Activated CD4-positive, alpha-beta T cell treated with anti-CD3 and anti-CD28 coated beads for 36 hours (primary cell): ENCODE measurements around the gene RIC1. TPM values are rescaled to one million over a fixed set of nuclear protein-coding genes. Genes with fewer than 3 reads are reported as not detected.

Experiments
- ATAC-seq: fragments of 200-7000 bp; cut with Tn5 transposase; one replicate; pipeline ENCODE4 v1.10.0; 2021; ENCODE audit warnings: mild to moderate bottlenecking, moderate library complexity
- CTCF ChIA-PET: fragments of 350-600 bp; sonication (Branson Sonifier 250); formaldehyde crosslinking; loops from one replicate; lab custom pipeline; 2021; ENCODE audit warnings: antibody characterized with exemption; lab: Charles Lee
- POLR2A ChIA-PET: fragments of 350-600 bp; sonication (Branson Sonifier 250); formaldehyde crosslinking; loops from one replicate; lab custom pipeline; 2021; ENCODE audit warnings: antibody characterized with exemption, inconsistent platforms; lab: Charles Lee
- DNase-seq: peaks from one replicate; pipeline ENCODE4 v3.0.0-alpha.2; 2020
- H3K27ac Mint-ChIP-seq: one replicate; pipeline ENCODE4 v1.8.0; 2021; ENCODE audit warnings: mixed read lengths
- H3K27me3 Mint-ChIP-seq: one replicate; pipeline ENCODE4 v1.8.0; 2021; ENCODE audit warnings: mixed read lengths
- H3K36me3 Mint-ChIP-seq: one replicate; pipeline ENCODE4 v1.8.0; 2021; ENCODE audit warnings: low read depth, mixed read lengths
- H3K4me1 Mint-ChIP-seq: one replicate; pipeline ENCODE4 v1.8.0; 2021; ENCODE audit warnings: mixed read lengths
- H3K4me3 Mint-ChIP-seq: one replicate; pipeline ENCODE4 v1.8.0; 2021; ENCODE audit warnings: mild to moderate bottlenecking, moderate library complexity, mixed read lengths
- H3K9me3 Mint-ChIP-seq: one replicate; pipeline ENCODE4 v1.8.0; 2021; ENCODE audit warnings: low read depth, mixed read lengths
- intact Hi-C, 2 experiments: fragments of 100-400 bp; cut with DNase I in 1 of 2; cut with micrococcal nuclease in 1 of 2; formaldehyde crosslinking; loops; one replicate each; pipeline versions ENCODE4 v1.14.2 to v1.15.1; 2022 to 2024; cut with DNase I, micrococcal nuclease
- total RNA-seq, 2 experiments: library from RNA; stranded (reverse); gene quantifications; one replicate each; pipeline ENCODE4 v1.2.3, GENCODE V29; 2021

Gene RIC1
- total RNA-seq, 2 experiments from 2014 or later = 13.6 to 17.1 TPM

- H3K27ac Mint-ChIP-seq = no peak overlapping the region
- H3K4me1 Mint-ChIP-seq = peaks cover 30% of the 10 kb centered on the region
- ChIA-PET CTCF (no interaction called here), POLR2A (no interaction called here)
- H3K4me3 Mint-ChIP-seq = no peak overlapping the region
- no peaks in the 10 kb centered on the region for H3K9me3 Mint-ChIP-seq
- H3K27me3 Mint-ChIP-seq = no peaks in the 10 kb centered on the region
- H3K36me3 Mint-ChIP-seq = no peaks in the 10 kb centered on the region
- ATAC-seq = no peak
- no peak for DNase-seq
- intact Hi-C loops = loop anchor here (5.0 to 10.0 kb wide), 2 partner anchors 607 to 609 kb away; partner anchors contain the start of gene JAK2 (in 2 of the 2)
These were observed 35.0 kb upstream of the RIC1 start for GRCh38 chr9:5593904-5594303.

GRCh38 chr9:5596173-5596572 lies 32.7 kb upstream of the RIC1 start:
- ChIA-PET POLR2A (interaction anchor here (1.2 kb wide), 1 partner anchor 12 kb away, joined by 5 read pairs; no protein-coding TSS in a partner anchor), CTCF (interaction anchor here (1.2 to 1.9 kb wide), 7 partner anchors 13 to 837 kb away, joined by 3 to 5 read pairs (median 4); partner anchors contain the start of genes CD274 and PLGRKT)
- no peak for ATAC-seq
- H3K4me1 Mint-ChIP-seq = peaks cover 30% of the 10 kb centered on the region
- no peaks in the 10 kb centered on the region for H3K9me3 Mint-ChIP-seq
- intact Hi-C loops = loop anchor here in 1 of 2 experiments (10.0 kb wide), 1 partner anchor 611 kb away; the partner anchor contains the start of gene JAK2
- no peak overlapping the region for H3K27ac Mint-ChIP-seq
- H3K4me3 Mint-ChIP-seq = no peak overlapping the region
- H3K36me3 Mint-ChIP-seq = no peaks in the 10 kb centered on the region
- H3K27me3 Mint-ChIP-seq = no peaks in the 10 kb centered on the region
- DNase-seq = no peak

- ATAC-seq (peak; percentile 88), DNase-seq (no peak)
- Mint-ChIP-seq H3K27ac (peak overlapping the region; percentile 55), H3K9me3 (no peaks in the 10 kb centered on the region), H3K4me1 (peaks cover 28% of the 10 kb centered on the region), H3K36me3 (no peaks in the 10 kb centered on the region), H3K27me3 (no peaks in the 10 kb centered on the region), H3K4me3 (peak overlapping the region; percentile 42)
- ChIA-PET CTCF (interaction anchor here (0.5 to 2.2 kb wide), 8 partner anchors 8 to 144 kb away, joined by 3 to 10 read pairs (median 4); partner anchors contain the start of gene PDCD1LG2), POLR2A (interaction anchor here (0.7 to 1.4 kb wide), 5 partner anchors 13 to 866 kb away, joined by 3 to 9 read pairs (median 5); no protein-coding TSS in a partner anchor)
- intact Hi-C loops = no loop called here
These were observed 20.3 kb upstream of the RIC1 start for GRCh38 chr9:5608298-5609225.

GRCh38 chr9:5609226-5609596 lies 19.7 kb upstream of the RIC1 start:
- Mint-ChIP-seq H3K9me3 (no peaks in the 10 kb centered on the region), H3K4me3 (peak overlapping the region; percentile 42), H3K36me3 (no peaks in the 10 kb centered on the region), H3K27me3 (no peaks in the 10 kb centered on the region), H3K27ac (peak overlapping the region; percentile 55), H3K4me1 (peaks cover 29% of the 10 kb centered on the region)
- ChIA-PET CTCF (interaction anchor here (1.2 to 2.2 kb wide), 5 partner anchors 9 to 99 kb away, joined by 4 to 10 read pairs (median 7); partner anchors contain the start of gene PDCD1LG2), POLR2A (interaction anchor here (0.7 to 1.4 kb wide), 3 partner anchors 13 to 867 kb away, joined by 3 to 5 read pairs (median 5); no protein-coding TSS in a partner anchor)
- intact Hi-C loops = no loop called here
- ATAC-seq = no peak
- DNase-seq = no peak

- POLR2A ChIA-PET = no interaction called here
- ATAC-seq = no peak
- Mint-ChIP-seq H3K27ac (no peak overlapping the region), H3K27me3 (no peaks in the 10 kb centered on the region), H3K4me1 (peaks cover 29% of the 10 kb centered on the region), H3K4me3 (no peak overlapping the region), H3K36me3 (no peaks in the 10 kb centered on the region), H3K9me3 (no peaks in the 10 kb centered on the region)
- CTCF ChIA-PET = interaction anchor here (0.9 to 2.0 kb wide), 2 partner anchors 10 to 15 kb away, joined by 3 to 7 read pairs; no protein-coding TSS in a partner anchor
- DNase-seq = no peak
- intact Hi-C loops = no loop called here
These were observed 18.4 kb upstream of the RIC1 start for GRCh38 chr9:5610491-5610890.

GRCh38 chr9:5611321-5612184 lies 17.4 kb upstream of the RIC1 start:
- ATAC-seq = no peak
- intact Hi-C loops = no loop called here
- Mint-ChIP-seq H3K4me1 (peaks cover 31% of the 10 kb centered on the region), H3K4me3 (no peak overlapping the region), H3K27ac (no peak overlapping the region), H3K9me3 (no peaks in the 10 kb centered on the region), H3K27me3 (no peaks in the 10 kb centered on the region), H3K36me3 (peaks cover 2% of the 10 kb centered on the region)
- ChIA-PET CTCF (interaction anchor here (0.9 to 2.0 kb wide), 3 partner anchors 11 to 16 kb away, joined by 3 to 8 read pairs (median 7); no protein-coding TSS in a partner anchor), POLR2A (no interaction called here)
- no peak for DNase-seq

- Mint-ChIP-seq H3K9me3 (no peaks in the 10 kb centered on the region), H3K27me3 (no peaks in the 10 kb centered on the region), H3K27ac (no peak overlapping the region), H3K4me3 (no peak overlapping the region), H3K36me3 (peaks cover 2% of the 10 kb centered on the region), H3K4me1 (peaks cover 32% of the 10 kb centered on the region)
- DNase-seq (no peak), ATAC-seq (no peak)
- CTCF ChIA-PET = interaction anchor here (1.2 to 1.3 kb wide), 2 partner anchors 12 to 22 kb away, joined by 3 to 8 read pairs; no protein-coding TSS in a partner anchor
- POLR2A ChIA-PET = no interaction called here
- intact Hi-C loops = no loop called here
These were observed 16.7 kb upstream of the RIC1 start for GRCh38 chr9:5612185-5612530.

GRCh38 chr9:5614192-5614591 lies 14.7 kb upstream of the RIC1 start:
- intact Hi-C loops = loop anchor here in 1 of 2 experiments (1.0 kb wide), 1 partner anchor 10 kb away; no protein-coding TSS in a partner anchor
- ATAC-seq (peak; percentile 62), DNase-seq (no peak)
- ChIA-PET CTCF (interaction anchor here (0.7 to 0.8 kb wide), 2 partner anchors 10 to 731 kb away, joined by 3 read pairs; no protein-coding TSS in a partner anchor), POLR2A (no interaction called here)
- peaks cover 2% of the 10 kb centered on the region for H3K36me3 Mint-ChIP-seq
- no peak overlapping the region for H3K27ac Mint-ChIP-seq
- H3K4me1 Mint-ChIP-seq = peaks cover 31% of the 10 kb centered on the region
- no peaks in the 10 kb centered on the region for H3K27me3 Mint-ChIP-seq
- H3K9me3 Mint-ChIP-seq = no peaks in the 10 kb centered on the region
- H3K4me3 Mint-ChIP-seq = no peak overlapping the region

GRCh38 chr9:5614985-5615384 lies 13.9 kb upstream of the RIC1 start:
- Mint-ChIP-seq H3K4me1 (peaks cover 29% of the 10 kb centered on the region), H3K4me3 (no peak overlapping the region), H3K9me3 (no peaks in the 10 kb centered on the region), H3K27me3 (no peaks in the 10 kb centered on the region), H3K36me3 (peaks cover 3% of the 10 kb centered on the region), H3K27ac (no peak overlapping the region)
- POLR2A ChIA-PET = no interaction called here
- DNase-seq = no peak
- CTCF ChIA-PET = no interaction called here
- intact Hi-C loops = loop anchor here in 1 of 2 experiments (1.0 kb wide), 1 partner anchor 9 kb away; no protein-coding TSS in a partner anchor
- no peak for ATAC-seq

GRCh38 chr9:5617749-5618148 lies 11.2 kb upstream of the RIC1 start:
- Mint-ChIP-seq H3K4me3 (no peak overlapping the region), H3K27me3 (no peaks in the 10 kb centered on the region), H3K4me1 (peaks cover 31% of the 10 kb centered on the region), H3K36me3 (peaks cover 6% of the 10 kb centered on the region), H3K9me3 (no peaks in the 10 kb centered on the region), H3K27ac (peak overlapping the region; percentile 14)
- no peak for DNase-seq
- ATAC-seq = peak; percentile 86
- POLR2A ChIA-PET = no interaction called here
- CTCF ChIA-PET = no interaction called here
- intact Hi-C loops = no loop called here
